ENCODE results near the gene RPS21. TPM values are rescaled to one million over a fixed set of nuclear protein-coding genes. Genes with fewer than 3 reads are reported as not detected.

The RPS21 gene
- total RNA-seq, 1 experiment from 2014 or later, result 2,488 TPM

DNA sequence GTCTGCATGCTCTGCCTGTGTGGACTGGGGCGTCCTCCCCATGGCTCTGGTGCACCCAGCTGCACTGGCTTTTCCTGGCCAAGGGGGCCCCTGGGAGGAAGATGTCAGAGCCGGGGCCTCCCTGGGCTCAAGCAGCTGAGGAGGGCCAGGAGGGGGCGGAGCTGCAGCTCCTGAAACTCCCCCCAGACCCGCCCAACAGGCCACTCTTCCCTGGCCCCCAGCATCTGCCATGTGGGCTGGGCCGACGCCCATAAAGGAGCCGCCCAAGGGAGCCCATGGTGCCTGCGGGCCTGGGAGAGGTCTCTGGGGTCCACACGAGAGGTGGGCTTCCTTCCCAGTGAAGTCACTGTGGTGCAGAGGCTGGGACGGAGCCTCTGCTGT, 36.4 kb downstream of the RPS21 start (continued):
- TF ChIP-seq SRF (IDR thresholded peaks at IDR 0.05; ENCODE audit: low read depth) (no peak), FOSL1 (IDR thresholded peaks at IDR 0.05; ENCODE audit: low read depth) (no peak)
- TF ChIP-seq, protein P1, sequence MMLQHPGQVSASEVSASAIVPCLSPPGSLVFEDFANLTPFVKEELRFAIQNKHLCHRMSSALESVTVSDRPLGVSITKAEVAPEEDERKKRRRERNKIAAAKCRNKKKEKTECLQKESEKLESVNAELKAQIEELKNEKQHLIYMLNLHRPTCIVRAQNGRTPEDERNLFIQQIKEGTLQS (IDR thresholded peaks at IDR 0.05), result no peak

DNA sequence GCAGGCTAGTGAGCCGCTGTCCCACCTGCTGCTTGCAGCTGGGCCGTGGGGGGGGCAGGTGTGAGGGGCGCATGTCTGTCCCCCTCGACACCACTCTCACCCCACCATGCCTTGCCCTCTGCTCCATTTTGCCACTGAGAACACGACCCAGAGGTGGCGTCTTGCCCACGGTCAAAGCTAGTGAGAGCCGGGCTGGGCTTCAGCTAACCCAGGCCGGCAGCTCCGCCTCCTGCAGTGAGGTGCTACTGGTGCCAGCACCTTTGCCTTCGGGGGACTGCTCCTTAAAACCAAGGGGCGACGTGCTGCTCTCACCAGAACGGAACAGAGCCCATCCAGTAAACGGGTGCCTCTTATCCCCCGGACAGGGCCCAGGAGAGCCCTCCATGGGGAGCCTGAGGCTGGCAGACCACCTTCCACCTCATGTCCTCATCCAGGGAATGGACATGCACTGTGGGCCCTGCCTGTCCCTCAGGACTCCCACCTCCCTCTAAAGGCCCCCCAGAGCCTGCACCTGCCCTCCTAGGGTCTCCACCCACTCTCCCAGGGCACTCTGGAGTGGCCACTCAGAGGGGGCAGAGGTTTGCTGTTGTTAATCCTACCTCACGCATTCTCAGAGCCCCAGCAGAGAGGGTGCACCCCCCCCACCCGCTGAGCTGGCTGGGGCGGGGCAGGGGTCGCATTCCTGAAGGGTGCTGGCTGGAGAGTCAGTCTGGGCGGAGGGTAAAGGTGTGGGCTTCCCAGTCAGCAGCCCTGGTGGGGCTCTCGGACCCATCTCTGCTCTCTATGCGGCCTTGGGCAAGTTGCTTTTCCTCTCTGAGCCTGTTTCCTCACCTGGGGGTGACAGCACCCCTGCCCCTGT, 37.6 kb downstream of the RPS21 start:
- Histone ChIP-seq H3K4me1 (ENCODE audit: control insufficient read depth in 1 of 2, insufficient read depth in 2 of 2, low read length in 2 of 2) (peaks cover 29 to 39% of the 10 kb centered on the region in 2 experiments), H3K36me3 (ENCODE audit: control insufficient read depth in 1 of 2, insufficient read depth in 2 of 2, low read length in 2 of 2) (no peaks in the 10 kb centered on the region), H4K20me1 (ENCODE audit: insufficient read depth) (no peaks in the 10 kb centered on the region), H3K79me2 (ENCODE audit: insufficient read depth, low read length) (no peaks in the 10 kb centered on the region), H3K9me3 (ENCODE audit: control insufficient read depth in 1 of 2, insufficient read depth in 1 of 2, low read depth in 1 of 2, low read length in 2 of 2) (no peaks in the 10 kb centered on the region), H3K9me2 (ENCODE audit: insufficient read depth) (no peaks in the 10 kb centered on the region), H3K4me2 (ENCODE audit: low read length) (no peak overlapping the region), H3K4me3 (replicated peaks in 1 of 2; ENCODE audit: low read depth in 1 of 2, low read length in 2 of 2) (no peak overlapping the region), H2AFZ (ENCODE audit: low read depth, low read length, poor library complexity, severe bottlenecking) (no peak overlapping the region), H3K9ac (ENCODE audit: low read length) (no peak overlapping the region), H3K27ac (ENCODE audit: low read depth, low read length) (no peak overlapping the region), H3K27me3 (ENCODE audit: insufficient read depth, low read length) (no peaks in the 10 kb centered on the region)
- RAD21 ChIA-PET (ENCODE audit: low non-redundant PET in 1 of 2, low total read pairs in 2 of 2, uncharacterized antibody in 2 of 2, unreplicated experiment in 2 of 2), result no interaction called here
- no TSS peak for BruUV-seq (replicated peaks)
- CTCF ChIA-PET, result interaction anchor here (1.2 kb wide), 1 partner anchor 76 kb away, joined by 3 read pairs; no protein-coding TSS in a partner anchor
- ATAC-seq, result no peak
- TF ChIP-seq CEBPB (IDR thresholded peaks at IDR 0.05; ENCODE audit: low read depth) (no peak), EGR1 (IDR thresholded peaks at IDR 0.05; ENCODE audit: low read depth) (no peak), RAD21 (IDR thresholded peaks at IDR 0.05; ENCODE audit: low read depth) (no peak), CBX3 (IDR thresholded peaks at IDR 0.05; ENCODE audit: low read depth) (no peak), ZFX (IDR thresholded peaks at IDR 0.05) (no peak), ZNF274 (IDR thresholded peaks at IDR 0.05; ENCODE audit: low read depth, low read length) (no peak), TCF7L2 (IDR thresholded peaks at IDR 0.05; ENCODE audit: borderline replicate concordance, extremely low read depth, insufficient read depth, insufficient read length) (no peak), YY1 (IDR thresholded peaks at IDR 0.05; ENCODE audit: extremely low read depth, insufficient replicate concordance, low read depth, low read length) (no peak), SP1 (IDR thresholded peaks at IDR 0.05; ENCODE audit: low read depth) (no peak)
- TF ChIP-seq, protein P1 (IDR thresholded peaks at IDR 0.05), result no peak
- TF ChIP-seq, protein P2, sequence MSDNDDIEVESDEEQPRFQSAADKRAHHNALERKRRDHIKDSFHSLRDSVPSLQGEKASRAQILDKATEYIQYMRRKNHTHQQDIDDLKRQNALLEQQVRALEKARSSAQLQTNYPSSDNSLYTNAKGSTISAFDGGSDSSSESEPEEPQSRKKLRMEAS (IDR thresholded peaks at IDR 0.05), result no peak
- TF ChIP-seq, protein P3, sequence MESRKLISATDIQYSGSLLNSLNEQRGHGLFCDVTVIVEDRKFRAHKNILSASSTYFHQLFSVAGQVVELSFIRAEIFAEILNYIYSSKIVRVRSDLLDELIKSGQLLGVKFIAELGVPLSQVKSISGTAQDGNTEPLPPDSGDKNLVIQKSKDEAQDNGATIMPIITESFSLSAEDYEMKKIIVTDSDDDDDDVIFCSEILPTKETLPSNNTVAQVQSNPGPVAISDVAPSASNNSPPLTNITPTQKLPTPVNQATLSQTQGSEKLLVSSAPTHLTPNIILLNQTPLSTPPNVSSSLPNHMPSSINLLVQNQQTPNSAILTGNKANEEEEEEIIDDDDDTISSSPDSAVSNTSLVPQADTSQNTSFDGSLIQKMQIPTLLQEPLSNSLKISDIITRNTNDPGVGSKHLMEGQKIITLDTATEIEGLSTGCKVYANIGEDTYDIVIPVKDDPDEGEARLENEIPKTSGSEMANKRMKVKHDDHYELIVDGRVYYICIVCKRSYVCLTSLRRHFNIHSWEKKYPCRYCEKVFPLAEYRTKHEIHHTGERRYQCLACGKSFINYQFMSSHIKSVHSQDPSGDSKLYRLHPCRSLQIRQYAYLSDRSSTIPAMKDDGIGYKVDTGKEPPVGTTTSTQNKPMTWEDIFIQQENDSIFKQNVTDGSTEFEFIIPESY (IDR thresholded peaks at IDR 0.05; ENCODE audit: extremely low read depth, insufficient replicate concordance, low read length), result no peak
- intact Hi-C loops (cut with micrococcal nuclease), result no loop called here
- POLR2A ChIA-PET, result no interaction called here
- no peak for DNase-seq (ENCODE audit: low read depth, low spot score)

Data from HCT116 (cell line).